Endothelial cell (in vitro differentiated cells): ENCODE data around the gene ANKS1B. TPM values are rescaled to one million over a fixed set of nuclear protein-coding genes. Genes with fewer than 3 reads are reported as not detected.

ENCODE experiments used
- DNase-seq: peaks from one replicate; pipeline ENCODE4 v3.0.0; 2021; ENCODE audit warnings: low spot score
- H3K27ac Mint-ChIP-seq: one replicate; pipeline ENCODE4 v1.8.0; 2021; ENCODE audit warnings: mixed read lengths, inconsistent platforms; ENCODE audit not compliant: unreplicated experiment
- H3K27me3 Mint-ChIP-seq: one replicate; pipeline ENCODE4 v1.8.0; 2021; ENCODE audit warnings: mild to moderate bottlenecking, moderate library complexity, mixed read lengths, inconsistent platforms; ENCODE audit not compliant: unreplicated experiment
- H3K36me3 Mint-ChIP-seq: one replicate; pipeline ENCODE4 v1.8.0; 2021; ENCODE audit warnings: mild to moderate bottlenecking, low read depth, mixed read lengths, inconsistent platforms; ENCODE audit not compliant: unreplicated experiment
- H3K4me1 Mint-ChIP-seq: one replicate; pipeline ENCODE4 v1.8.0; 2021; ENCODE audit warnings: mild to moderate bottlenecking, mixed read lengths, inconsistent platforms; ENCODE audit not compliant: unreplicated experiment
- H3K4me3 Mint-ChIP-seq: one replicate; pipeline ENCODE4 v1.8.0; 2021; ENCODE audit warnings: mild to moderate bottlenecking, mixed read lengths, inconsistent platforms; ENCODE audit not compliant: unreplicated experiment
- H3K9me3 Mint-ChIP-seq: one replicate; pipeline ENCODE4 v1.8.0; 2021; ENCODE audit warnings: mixed read lengths, inconsistent platforms; ENCODE audit not compliant: unreplicated experiment
- CTCF ChIP-seq: fragments of 200-600 bp; sonication (generic); IDR thresholded peaks from one replicate; pipeline ENCODE4 v1.5.0; 2021; ENCODE audit warnings: antibody characterized with exemption; ENCODE audit not compliant: unreplicated experiment
- total RNA-seq: library from RNA; stranded (reverse); fragmentation: NEBNext Ultra II Directional; extraction: Animal tissue kit (Norgen Biotek cat#: 25700); gene quantifications from one replicate; pipeline ENCODE4 v1.2.1, GENCODE V29; 2021; ENCODE audit not compliant: unreplicated experiment

The ANKS1B gene
- total RNA-seq, 1 donor from 2014 or later: 2.6 TPM

- Mint-ChIP-seq H3K9me3 (no peaks in the 10 kb centered on the region), H3K4me1 (peaks cover 13% of the 10 kb centered on the region), H3K36me3 (no peaks in the 10 kb centered on the region), H3K4me3 (no peak overlapping the region), H3K27ac (no peak overlapping the region), H3K27me3 (peaks cover 9% of the 10 kb centered on the region)
- no peak for TF ChIP-seq CTCF
- no peak for DNase-seq
Observed at GRCh38 chr12:99097171-99097570, 887.6 kb downstream of the ANKS1B start.

- H3K9me3 Mint-ChIP-seq: no peaks in the 10 kb centered on the region
- no peak for DNase-seq
Observed at GRCh38 chr12:99093166-99093565, 891.6 kb downstream of the ANKS1B start.

GRCh38 chr12:99092100-99092851, 892.5 kb downstream of the ANKS1B start:
- Mint-ChIP-seq H3K27ac (no peak overlapping the region), H3K27me3 (no peaks in the 10 kb centered on the region), H3K9me3 (no peaks in the 10 kb centered on the region), H3K36me3 (no peaks in the 10 kb centered on the region), H3K4me3 (no peak overlapping the region), H3K4me1 (peaks cover 13% of the 10 kb centered on the region)
- TF ChIP-seq CTCF: no peak
- no peak for DNase-seq

More at GRCh38 chr12:99093166-99093565, 891.6 kb downstream of the ANKS1B start:
- no peaks in the 10 kb centered on the region for H3K27me3 Mint-ChIP-seq
- no peaks in the 10 kb centered on the region for H3K36me3 Mint-ChIP-seq
- no peak overlapping the region for H3K4me3 Mint-ChIP-seq
- TF ChIP-seq CTCF: no peak
- no peak overlapping the region for H3K27ac Mint-ChIP-seq
- H3K4me1 Mint-ChIP-seq: peaks cover 13% of the 10 kb centered on the region

- TF ChIP-seq CTCF: no peak
- Mint-ChIP-seq H3K4me1 (no peaks in the 10 kb centered on the region), H3K4me3 (no peak overlapping the region), H3K9me3 (no peaks in the 10 kb centered on the region), H3K27me3 (no peaks in the 10 kb centered on the region), H3K27ac (no peak overlapping the region), H3K36me3 (no peaks in the 10 kb centered on the region)
- no peak for DNase-seq
Observed at GRCh38 chr12:99087278-99087677, 897.5 kb downstream of the ANKS1B start.

GRCh38 chr12:99079811-99080210, 904.9 kb downstream of the ANKS1B start:
- H3K4me1 Mint-ChIP-seq: no peaks in the 10 kb centered on the region
- TF ChIP-seq CTCF: no peak
- DNase-seq: no peak
- no peak overlapping the region for H3K4me3 Mint-ChIP-seq
- H3K9me3 Mint-ChIP-seq: no peaks in the 10 kb centered on the region
- H3K36me3 Mint-ChIP-seq: no peaks in the 10 kb centered on the region
- H3K27me3 Mint-ChIP-seq: peaks cover 1% of the 10 kb centered on the region
- H3K27ac Mint-ChIP-seq: no peak overlapping the region
